GM19372 (cell line): ENCODE measurements around the gene SP110.
"Not testable (repeated sequence)": the region's sequence is repeated elsewhere in the genome, so short reads cannot be mapped to it uniquely, and the experiment has no call there.

Source experiments
- ATAC-seq: cut with Tn5 transposase; IDR thresholded peaks from one replicate; pipeline ENCODE4 v1.9.1; 2021; ENCODE audit warnings: mild to moderate bottlenecking, low read depth, moderate library complexity; ENCODE audit not compliant: unreplicated experiment

Gene SP110

DNA sequence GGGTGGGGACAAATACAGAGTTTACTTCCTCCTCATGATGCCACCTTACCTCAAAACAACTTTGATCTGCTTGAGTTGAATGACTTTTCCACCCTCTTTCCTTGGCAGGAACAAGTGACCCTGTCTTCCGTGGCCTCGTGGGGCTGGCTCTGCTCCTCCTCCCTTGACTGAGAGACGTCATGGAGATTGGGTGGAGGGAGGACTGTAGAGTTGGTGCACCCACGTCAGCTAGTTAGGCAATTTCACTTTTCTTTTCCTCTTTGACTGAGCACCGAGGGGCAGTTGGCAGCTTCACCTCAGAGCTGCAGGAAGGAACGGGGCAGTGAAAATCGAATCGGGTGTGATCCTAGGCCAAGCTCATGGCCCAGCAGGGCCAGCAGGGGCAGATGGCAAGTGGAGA is 5.7 kb upstream of the SP110 start, which contains the start of gene SP140:
TSS of gene SP140 (plus strand) at position 251 of the 400 bp plus-strand sequence. CDS start at position 360, 109 bp downstream.
- peak; percentile 70 for ATAC-seq

DNA sequence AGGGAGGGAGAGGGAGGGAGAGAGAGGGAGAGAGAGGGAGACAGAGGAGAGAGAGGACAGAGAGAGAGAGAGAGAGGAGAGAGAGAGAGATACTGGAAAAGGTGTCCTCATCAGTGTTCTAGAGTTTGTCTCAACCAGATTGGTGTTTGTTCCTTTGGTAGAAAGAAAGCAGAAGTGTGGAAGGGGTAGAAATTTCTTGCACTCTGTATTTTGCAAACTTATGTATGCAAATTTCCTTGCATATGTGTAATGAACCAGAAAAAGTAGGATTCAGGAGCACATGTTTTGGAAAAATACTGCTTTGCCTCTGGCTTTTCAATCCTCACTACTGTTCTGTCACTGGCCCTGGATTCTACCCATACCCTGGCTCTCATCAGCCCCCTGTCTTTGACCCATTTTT is 4.7 kb upstream of the SP110 start:
- no peak for ATAC-seq

DNA sequence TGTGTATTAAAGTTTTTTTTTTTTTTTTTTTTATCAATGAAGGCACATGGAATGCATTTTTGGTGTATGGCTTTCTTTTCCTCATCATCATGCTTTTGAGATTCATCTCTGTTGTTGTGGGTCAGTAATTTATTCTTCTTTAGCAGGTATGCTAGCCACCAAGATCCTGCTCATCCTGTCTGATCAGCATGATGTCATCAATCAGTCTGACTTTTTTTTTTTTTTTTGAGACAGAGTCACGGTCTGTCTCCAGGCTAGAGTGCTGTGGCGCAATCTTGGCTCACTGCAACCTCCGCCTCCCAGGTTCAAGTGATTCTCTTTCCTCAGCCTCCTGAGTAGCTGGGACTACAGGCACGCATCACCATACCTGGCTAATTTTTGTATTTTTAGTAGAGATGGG is 3.0 kb upstream of the SP110 start:
- ATAC-seq = not testable (repeated sequence)

DNA sequence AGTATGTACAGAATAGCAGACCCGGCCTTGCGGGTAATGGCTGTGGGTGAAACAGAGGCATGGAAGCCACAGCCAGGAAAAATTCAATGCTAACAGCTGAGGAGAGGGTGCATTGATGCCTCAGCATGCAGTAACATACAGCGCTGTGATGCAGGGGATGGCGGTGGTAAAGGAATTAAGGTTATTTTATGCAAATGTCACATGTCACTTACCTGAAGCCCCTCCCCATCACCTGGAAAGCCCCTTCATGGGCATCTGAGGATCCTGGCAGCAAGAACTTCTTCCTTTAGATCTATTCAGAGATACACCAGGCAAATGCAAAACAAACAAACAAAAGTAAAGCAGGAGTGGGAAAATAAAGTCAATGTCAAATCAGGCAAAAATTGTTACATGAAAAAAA is 1.7 kb upstream of the SP110 start:
- no peak for ATAC-seq

DNA sequence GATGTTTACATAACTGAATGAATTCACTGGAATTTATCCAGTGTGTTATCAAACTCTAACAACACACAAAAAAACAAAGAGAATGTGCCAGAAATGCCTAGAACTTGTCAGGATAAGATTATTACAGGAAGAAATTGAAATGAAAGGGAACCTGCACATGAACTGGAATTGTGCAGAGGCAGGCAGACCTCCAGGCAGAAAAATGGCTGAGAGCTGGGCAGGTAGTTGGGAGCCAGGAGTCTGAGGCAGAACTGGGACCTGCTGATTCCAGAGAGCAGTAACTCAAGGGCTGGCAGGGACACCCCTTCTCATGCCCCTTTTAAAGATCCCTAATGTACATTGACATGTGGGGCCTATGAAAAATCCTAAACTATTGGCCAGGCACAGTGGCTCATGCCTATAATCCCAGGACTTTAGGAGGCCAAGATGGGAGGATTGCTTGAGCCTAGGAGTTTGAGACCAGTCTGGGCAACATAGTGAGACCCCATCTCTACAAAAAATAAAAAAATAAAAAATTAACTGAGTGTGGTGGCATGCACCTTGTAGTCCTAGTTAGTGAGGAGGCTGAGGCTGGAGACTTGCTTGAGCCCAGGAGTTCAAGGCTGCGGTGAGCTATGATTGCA is 674 bp upstream of the SP110 start:
- no peak for ATAC-seq

DNA sequence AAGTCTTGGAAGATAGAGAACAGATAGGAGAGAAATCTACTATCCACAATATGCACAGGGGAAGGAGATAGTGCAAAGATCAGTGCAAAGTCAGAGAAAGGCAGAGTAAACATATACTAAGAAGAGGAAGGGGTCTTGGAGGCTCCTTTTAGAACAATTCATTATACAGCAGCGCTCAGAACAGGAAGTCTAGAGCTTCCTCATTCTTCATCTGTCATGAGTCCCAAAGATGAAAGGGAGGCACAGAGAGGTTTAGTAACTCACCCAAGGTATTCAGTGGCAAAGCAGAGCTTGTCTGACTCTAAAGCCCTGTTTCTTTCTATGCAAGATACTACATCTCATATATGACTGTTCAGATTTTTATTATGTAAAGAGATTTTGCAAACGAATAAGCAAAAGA is 1.4 kb downstream of the SP110 start:
- no peak for ATAC-seq

DNA sequence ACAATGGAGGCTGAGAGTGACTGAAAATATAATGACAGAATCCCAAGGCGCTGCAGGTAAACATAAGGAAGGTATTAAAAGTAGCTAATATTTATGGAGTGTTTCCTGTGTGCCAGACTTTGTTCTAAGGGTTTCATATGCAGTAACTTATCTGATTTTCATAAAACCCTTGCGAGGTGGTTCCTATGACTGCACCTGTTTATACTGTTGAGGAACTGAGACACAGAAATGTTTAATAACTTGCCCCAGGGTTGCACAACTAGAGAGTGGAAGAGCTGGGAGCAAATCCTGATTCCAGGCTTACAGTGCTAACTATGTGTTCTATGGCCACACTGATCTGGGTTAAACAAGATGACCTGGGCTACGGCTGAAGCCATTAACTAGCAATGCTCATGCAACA is 2.4 kb downstream of the SP110 start:
- ATAC-seq = no peak

DNA sequence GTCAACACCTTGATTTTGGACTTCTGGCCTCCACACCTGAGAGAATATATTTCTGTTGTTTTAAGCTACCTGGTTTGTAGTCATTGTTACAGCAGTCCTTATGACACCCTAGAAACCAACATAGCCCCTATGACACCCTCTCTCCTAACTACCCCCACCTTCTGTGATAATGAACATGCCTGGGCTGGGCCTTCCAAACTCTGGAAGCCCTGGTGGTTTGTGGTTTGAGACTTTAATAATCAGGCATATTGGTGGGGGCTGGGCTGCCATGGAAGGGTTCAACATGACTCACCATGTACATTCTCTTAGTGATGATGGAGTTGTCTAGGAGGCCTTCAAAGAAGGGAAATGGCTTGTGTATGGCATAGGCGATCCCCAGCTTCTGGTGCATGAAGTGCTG is 3.3 kb downstream of the SP110 start:
- no peak for ATAC-seq

DNA sequence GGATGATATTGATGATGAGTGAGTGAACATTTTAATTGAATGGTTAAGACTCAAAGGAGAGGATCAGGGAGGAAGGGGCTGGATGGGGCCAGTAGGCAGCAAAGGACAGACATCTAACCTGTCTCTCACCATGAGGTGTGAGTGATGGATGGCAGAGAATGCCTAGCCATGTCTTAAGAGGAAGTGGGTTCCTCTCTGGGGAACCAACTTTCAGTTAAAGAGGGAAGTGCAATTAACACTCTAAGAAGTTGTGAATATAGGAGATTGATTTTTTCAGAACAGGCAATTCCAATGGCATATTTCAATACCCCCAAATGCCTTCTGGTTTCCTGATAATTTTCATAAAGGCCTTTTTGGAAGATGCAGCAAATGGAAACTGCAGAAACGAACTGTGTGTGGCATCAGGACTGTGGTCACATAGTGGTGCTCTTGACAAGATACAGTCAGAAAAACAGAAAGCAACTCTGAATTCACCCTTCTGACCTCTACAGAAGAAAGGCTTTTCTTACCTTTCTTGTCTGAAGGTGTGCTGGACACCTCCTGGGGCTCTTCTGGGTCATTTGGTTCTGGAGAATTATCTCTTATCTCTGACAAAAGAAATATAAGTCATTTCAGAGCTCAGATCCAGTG is 10.2 kb downstream of the SP110 start:
- no peak for ATAC-seq

DNA sequence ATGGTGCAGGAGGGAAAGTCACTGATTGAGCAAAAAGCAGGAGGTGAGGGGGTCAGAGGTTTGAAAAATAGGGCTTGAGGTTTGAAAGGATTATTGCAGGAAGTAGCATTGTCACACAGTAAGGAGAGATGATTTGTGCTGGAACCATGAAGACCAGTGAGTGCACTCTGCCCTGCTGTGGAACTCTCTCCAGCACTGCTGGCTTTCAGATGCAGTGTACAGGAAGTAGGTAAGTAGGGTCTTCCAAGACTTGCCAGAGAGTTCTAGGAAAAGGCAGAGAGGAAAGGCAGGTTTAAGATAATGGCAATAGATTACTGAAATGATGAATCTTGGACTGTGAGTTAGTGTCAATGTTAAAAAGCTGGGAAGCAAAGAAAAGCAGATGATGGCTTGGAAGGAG is 11.2 kb downstream of the SP110 start:
- no peak for ATAC-seq

DNA sequence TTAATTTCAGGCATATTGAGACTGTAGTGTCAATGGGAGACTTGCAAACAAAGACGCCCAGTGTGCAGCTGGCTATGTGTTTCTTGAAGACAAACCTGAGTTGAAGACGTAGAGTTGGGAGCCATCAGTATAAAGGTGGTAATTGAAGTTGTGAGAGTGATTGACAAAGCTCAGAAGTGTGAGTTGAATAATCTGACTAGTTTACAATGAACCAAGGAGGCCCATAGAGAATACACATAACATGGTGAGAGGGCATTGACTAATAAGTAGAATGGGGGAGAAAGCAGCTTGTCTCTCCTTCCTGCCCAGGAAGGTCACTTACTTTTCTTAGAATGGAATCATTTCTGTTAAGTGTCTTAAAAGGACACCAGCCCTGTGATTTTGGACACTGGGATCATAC is 14.1 kb downstream of the SP110 start:
- ATAC-seq = no peak

DNA sequence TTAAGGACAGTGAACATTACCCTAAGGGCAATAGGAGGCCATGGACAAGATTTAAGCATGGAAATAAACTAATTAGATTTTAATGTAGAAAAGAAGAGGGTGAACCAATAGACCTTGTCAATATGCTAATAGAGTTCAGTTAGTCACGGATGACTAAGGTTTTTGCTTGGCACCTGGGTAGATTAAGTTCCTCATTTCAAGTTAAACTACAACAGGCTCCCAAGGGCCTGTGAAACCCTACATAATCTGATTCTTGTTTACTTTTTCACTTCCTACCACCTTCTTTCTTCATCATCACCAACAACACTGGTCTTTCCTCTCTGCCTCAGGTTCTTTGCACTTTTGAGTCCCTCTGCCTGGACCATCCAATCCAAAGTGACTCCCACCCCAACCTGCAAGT is 14.8 kb downstream of the SP110 start:
- peak; percentile 38 for ATAC-seq

DNA sequence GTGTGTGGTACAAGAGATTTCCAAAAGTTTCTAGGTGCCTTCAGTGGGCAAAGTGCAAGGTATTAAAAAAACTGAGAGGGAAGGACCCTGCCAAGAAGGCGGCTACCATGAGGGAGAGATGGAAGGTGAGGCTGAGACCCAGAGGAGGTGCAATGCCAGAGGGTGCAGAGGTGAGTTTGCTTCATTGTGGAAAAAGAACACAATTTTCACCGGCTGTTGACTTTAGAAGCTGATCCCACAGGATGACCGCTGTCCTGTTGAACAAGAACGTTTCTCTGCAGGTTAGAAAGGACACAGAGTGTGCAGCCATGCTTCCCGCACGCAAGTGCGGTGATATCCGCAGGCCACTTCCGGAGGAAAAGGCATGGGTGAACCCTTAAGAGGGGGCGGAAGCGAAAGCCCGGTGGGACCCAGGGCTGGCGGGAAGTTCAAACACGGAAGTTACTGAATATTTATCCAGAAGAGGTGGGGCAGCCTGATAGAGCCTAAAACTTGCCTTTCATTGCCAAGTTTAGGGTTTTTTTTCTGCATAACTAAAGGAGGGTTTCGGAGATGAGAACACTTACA is 16.6 kb downstream of the SP110 start:
- peak; percentile 66 for ATAC-seq

DNA sequence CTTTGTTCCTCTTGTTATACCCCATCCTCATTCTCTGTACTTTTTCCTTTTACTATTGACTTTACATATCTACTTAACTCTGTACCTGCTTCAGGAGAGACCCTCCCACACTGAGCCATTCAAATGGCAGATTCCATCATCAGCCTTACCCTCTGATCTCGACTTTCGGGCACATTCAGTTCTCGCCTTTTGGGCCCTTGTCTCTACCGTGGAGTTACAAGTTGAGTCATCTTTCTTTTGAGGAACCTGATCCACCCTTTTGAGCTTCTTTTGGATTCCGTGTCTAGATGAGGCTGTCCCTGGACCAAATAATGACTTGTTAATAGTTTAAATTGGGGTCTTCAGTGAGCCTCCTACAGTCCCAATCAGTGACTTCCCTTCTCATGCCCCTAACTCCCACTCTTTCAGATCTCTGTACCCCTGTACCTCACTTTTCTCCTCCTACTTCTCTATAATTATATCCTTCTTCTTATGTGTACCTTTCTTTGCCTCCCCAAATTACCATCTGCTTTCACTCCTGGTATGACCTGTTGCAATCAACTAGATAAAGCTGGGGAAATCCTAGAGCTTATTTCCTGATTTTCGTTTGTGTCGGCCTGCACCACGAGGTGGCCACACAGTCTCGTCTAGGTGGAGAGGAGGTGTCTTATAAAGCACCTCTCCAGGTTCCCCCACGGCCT is 17.2 kb downstream of the SP110 start:
- peak; percentile 38 for ATAC-seq

DNA sequence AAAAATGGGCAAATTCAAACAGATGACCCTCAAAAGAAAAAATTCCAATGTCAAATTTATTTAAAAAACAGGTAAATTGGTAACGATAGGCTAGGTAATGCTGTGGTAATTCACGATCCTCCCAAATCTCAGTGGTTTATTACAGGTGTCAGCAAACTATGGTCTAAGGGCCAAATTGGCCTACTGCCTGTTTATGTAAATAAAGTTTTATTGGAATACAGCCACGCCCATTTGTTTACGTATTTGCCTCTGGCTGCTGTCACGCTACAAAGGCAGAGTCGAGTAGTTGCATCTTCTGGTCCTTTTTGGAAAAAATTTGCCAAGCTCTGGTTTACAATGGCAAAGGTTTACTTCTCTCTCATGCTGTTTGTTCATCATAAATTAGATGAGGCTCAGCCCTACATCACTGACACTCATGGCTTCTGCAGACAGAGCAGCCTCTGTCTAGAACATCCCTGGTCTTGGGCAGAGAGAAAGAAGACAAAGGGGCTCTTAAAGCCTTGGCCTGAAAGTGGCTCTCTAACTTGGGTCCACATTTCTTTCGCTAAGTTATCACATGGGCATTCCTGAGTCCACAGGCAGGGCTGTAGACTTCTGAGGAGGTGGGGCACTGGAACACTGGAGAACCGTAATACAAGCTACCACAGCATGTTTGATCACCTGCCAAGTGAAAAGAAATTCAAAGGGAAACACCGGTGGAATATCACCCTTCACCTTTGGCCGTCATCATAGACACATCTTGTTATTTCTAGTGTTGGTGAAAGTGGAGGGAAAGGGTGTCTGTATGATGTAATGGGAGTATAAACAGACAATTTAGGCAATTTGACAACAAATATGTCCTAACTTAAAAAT is 34.8 kb downstream of the SP110 start:
- ATAC-seq = no peak

DNA sequence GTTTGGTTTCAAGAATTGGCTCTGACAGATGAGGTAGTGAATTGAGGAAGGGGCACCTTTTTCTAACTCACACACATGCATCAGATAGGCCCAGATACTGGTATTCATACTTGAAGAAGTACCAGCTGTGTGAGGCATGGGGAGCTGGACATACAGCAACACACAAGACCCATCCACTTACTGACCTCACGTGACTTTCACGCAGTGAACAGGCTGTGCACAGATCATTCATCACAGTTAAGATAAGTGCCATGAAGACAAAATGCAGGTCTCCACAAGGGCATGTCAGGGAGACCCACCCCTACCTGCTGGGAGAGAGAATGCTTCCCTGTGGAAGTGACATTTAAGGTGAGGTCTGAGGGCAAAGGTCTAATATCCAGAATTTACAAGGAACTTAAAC is 38.6 kb downstream of the SP110 start:
- ATAC-seq = no peak

DNA sequence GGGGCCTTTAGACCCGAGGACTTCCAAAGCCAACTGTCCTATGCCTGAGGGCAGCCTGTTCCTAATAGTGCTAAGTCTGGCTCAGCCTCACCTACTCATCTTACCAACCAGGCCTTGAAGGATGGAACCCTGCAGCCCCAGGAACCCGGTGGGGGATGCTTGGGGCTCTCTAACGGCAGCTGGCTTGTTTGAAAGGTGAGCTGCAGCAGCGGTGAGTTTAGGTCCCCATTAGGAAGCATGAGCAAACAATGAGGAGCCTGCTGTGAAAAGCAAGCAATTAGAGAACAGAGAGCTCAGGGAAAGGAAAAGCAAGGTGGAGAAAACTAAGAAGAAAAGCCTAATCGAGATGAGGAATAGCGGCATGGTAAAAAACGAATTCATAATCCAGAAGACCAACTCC is 39.9 kb downstream of the SP110 start:
- ATAC-seq = no peak

DNA sequence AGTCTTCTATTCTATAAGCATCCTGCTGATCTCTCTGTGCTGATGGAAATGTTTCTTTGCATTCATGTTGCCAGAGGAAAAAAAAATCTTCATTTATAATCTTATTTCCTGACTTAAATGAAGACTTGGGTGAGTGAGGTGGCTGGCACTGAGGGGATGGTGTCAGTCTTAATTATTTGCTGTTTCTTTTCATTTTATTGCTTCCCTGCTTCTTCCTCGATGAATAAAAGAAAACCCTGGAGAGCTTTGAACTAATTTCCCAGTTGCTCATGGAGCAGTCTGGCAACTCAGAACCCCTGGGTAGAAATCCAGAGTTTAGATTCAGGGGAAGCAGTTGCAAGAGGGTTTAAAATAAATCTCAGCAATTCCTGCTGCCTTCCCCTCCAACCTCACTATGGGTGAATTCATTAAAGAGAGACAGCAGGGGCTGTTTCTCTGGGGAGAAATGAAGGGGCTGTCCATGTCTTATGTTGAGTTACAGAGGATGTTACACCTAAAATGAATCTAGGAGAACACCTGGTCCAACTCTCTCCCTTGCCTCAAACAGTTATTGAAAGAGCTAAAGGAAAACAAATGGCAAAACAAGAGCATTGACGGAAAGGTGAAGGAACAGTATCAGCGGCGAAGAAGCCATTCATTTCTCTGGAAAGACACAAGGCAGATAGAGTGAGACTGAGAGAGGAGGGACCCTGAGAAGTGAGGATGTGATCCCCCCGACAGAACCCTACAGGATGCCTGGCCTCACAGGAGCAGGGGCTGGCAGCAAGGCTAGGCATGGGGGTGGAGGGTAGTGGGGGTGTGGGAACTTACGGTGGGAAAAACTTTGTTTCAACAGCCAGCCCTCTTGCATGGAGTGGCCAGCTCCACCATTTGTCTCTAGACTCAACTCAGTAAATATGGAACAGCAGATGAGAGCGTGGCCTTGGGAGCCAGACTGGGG is 41.0 kb downstream of the SP110 start:
- no peak for ATAC-seq

DNA sequence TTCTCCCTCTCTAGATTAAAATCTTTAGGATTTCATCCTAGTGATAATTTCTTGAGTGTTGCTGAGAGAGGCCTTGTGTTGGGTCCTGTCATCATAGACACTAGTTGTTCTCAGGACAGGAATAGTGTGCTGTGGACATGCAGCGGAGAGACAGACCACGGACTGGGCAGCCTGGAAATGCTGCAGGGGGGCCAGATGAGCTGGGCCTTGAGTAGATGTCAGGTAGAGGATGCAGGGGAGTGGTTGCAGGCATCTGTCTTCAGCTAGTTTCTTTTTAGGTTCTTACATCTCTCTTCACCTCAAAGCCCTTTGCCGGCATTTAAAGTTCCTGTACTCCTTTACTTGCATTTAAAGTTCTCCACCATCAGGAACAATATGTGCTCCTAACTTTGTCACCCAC is 42.8 kb downstream of the SP110 start:
- no peak for ATAC-seq

DNA sequence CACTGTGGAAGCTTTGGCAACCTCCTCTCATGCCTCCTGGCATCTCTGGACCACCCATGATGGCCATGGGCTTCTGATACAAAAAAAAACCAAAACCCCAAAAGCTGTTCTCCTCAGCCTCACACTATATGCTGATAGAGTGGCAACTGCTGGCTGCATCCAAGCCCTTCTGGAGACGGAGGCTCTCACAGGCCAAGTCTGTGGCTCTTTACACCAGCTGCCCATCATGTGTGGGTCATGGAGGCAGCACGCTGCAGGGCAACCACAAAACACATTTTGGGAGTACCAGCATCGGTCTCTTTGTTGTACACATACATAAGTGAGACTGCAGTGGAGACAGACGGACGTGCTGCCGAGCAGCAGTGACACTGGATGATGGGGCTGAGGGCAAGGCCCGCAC is 45.3 kb downstream of the SP110 start:
- no peak for ATAC-seq
